Epithelial cell of esophagus (primary cell): ENCODE data around the gene CTNNAL1.

ENCODE experiments used
- DNase-seq: peaks from one replicate; pipeline ENCODE4 v3.0.0; 2010; ENCODE audit warnings: low read depth
- H3K4me3 ChIP-seq: 2 replicates; pipeline ENCODE4 v1.5.1; 2011; ENCODE audit warnings: mild to moderate bottlenecking, low read length, control low read depth
- CTCF ChIP-seq: IDR thresholded peaks from 2 replicates; pipeline ENCODE4 v1.5.1; 2011; ENCODE audit warnings: low read depth, mild to moderate bottlenecking, low read length, control low read depth, inconsistent platforms; ENCODE audit not compliant: insufficient read depth; ENCODE audit errors: missing control alignments

Gene CTNNAL1

GRCh38 chr9:108897324-108898096 lies 115.8 kb downstream of the CTNNAL1 start:
- H3K4me3 ChIP-seq, result no peak overlapping the region
- DNase-seq, result no peak
- TF ChIP-seq CTCF, result no peak

GRCh38 chr9:108894225-108894997 lies 118.9 kb downstream of the CTNNAL1 start:
- no peak for TF ChIP-seq CTCF
- DNase-seq, result no peak

More at GRCh38 chr9:108894225-108894997, 118.9 kb downstream of the CTNNAL1 start:
- H3K4me3 ChIP-seq, result no peak overlapping the region
